ENCODE results near the gene PPM1L. TPM values are rescaled to one million over a fixed set of nuclear protein-coding genes. Genes with fewer than 3 reads are reported as not detected.

The PPM1L gene
- total RNA-seq, 1 experiment from 2014 or later = 5.0 TPM

GRCh38 chr3:160827516-160827915, 71.5 kb downstream of the PPM1L start:
- H2AFZ ChIP-seq = no peak overlapping the region
- TF ChIP-seq EZH2 (IDR thresholded peaks at IDR 0.05; ENCODE audit: low read depth) = no peak
- no peak for TF ChIP-seq CTCF (conservative IDR thresholded peaks at IDR 0.05)

DNA sequence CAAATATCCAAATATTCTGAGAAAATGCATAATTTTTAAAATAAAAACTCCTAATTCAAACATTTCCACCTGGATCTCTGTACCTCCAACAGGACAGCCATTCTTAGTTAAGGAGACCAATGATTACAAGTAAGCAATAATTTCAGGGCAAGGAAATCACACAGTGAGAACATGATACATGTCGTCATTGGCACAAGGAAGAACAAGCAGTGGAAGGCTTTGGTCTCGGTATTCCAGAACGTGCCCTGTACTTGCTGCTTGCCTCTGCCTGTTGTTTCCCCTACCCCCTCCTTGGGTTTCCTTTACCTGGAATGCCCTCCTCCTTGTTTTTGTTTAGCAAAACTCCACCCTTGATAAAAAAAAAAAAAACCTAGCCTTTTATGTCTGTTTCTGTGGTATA, 72.8 kb downstream of the PPM1L start:
- H3K4me3 ChIP-seq = no peak overlapping the region
- no peak overlapping the region for H3K27ac ChIP-seq
- H3F3A ChIP-seq (ENCODE audit: insufficient read depth, low read depth) = no peaks in the 10 kb centered on the region
- no peaks in the 10 kb centered on the region for H3K9me2 ChIP-seq (ENCODE audit: insufficient read depth)
- POLR2A ChIA-PET (ENCODE audit: unreplicated experiment) = no interaction called here
- no peaks in the 10 kb centered on the region for H4K20me1 ChIP-seq (ENCODE audit: insufficient read depth)
- H3K79me2 ChIP-seq (ENCODE audit: low read depth) = no peaks in the 10 kb centered on the region
- H3K36me3 ChIP-seq (ENCODE audit: low read depth) = no peaks in the 10 kb centered on the region
- no TSS peak for BruUV-seq (replicated peaks)
- no peak for DNase-seq
- H3K4me1 ChIP-seq (replicated peaks; ENCODE audit: insufficient read depth) = no peaks in the 10 kb centered on the region
- no peak overlapping the region for H2AFZ ChIP-seq
- no peak overlapping the region for H3K4me2 ChIP-seq
- no peaks in the 10 kb centered on the region for H3K9me3 ChIP-seq (ENCODE audit: insufficient read depth, low read depth)
- no peak for TF ChIP-seq EZH2 (IDR thresholded peaks at IDR 0.05; ENCODE audit: low read depth)
- TF ChIP-seq CTCF (conservative IDR thresholded peaks at IDR 0.05) = no peak
- no peaks in the 10 kb centered on the region for H3K27me3 ChIP-seq (ENCODE audit: insufficient read depth, low read depth)
- CTCF ChIA-PET = no interaction called here
- intact Hi-C loops (cut with micrococcal nuclease; ENCODE audit: unreplicated experiment) = no loop called here

More at GRCh38 chr3:160827516-160827915, 71.5 kb downstream of the PPM1L start:
- Histone ChIP-seq H3K9me2 (ENCODE audit: insufficient read depth) (no peaks in the 10 kb centered on the region), H3K27ac (no peak overlapping the region), H3K9me3 (ENCODE audit: insufficient read depth, low read depth) (no peaks in the 10 kb centered on the region), H3K36me3 (ENCODE audit: low read depth) (no peaks in the 10 kb centered on the region), H3K4me1 (replicated peaks; ENCODE audit: insufficient read depth) (no peaks in the 10 kb centered on the region), H3K79me2 (ENCODE audit: low read depth) (no peaks in the 10 kb centered on the region), H3F3A (ENCODE audit: insufficient read depth, low read depth) (no peaks in the 10 kb centered on the region), H3K4me3 (no peak overlapping the region), H3K27me3 (ENCODE audit: insufficient read depth, low read depth) (no peaks in the 10 kb centered on the region), H3K4me2 (no peak overlapping the region), H4K20me1 (ENCODE audit: insufficient read depth) (no peaks in the 10 kb centered on the region)
- CTCF ChIA-PET = no interaction called here
- intact Hi-C loops (cut with micrococcal nuclease; ENCODE audit: unreplicated experiment) = no loop called here
- no TSS peak for BruUV-seq (replicated peaks)
- POLR2A ChIA-PET (ENCODE audit: unreplicated experiment) = no interaction called here
- no peak for DNase-seq

DNA sequence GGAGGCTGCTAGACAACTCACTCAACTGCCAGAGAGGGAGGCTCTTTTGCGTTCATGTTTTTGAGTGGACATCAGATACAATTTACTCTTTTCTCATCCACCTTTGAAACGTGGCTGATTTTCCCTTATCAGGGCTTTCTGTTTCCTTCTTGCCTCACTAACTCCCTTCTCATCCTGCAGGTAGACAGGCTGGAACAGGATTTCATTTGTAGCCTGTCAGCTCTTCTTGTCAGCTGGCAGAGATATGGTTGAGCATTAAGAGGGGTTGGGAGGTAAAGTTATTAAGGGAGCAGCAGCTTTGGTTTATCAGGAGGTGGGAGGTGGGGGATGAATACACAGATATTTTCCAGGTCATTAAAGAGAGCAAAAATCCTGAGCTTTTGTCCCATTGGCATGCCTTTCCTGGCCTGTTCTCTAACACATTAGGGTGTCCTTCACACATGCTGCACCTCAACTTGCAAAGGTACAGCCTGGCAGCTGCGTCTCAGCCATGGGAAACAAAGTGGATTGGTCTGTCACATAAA, 73.5 kb downstream of the PPM1L start:
- no TSS peak for BruUV-seq (replicated peaks)
- TF ChIP-seq EZH2 (IDR thresholded peaks at IDR 0.05; ENCODE audit: low read depth) = no peak
- no peak for TF ChIP-seq CTCF (conservative IDR thresholded peaks at IDR 0.05)

More for the DNA sequence above, 73.5 kb downstream of the PPM1L start:
- Histone ChIP-seq H3K9me2 (ENCODE audit: insufficient read depth) (no peaks in the 10 kb centered on the region), H2AFZ (no peak overlapping the region), H3K4me3 (no peak overlapping the region), H3K36me3 (ENCODE audit: low read depth) (no peaks in the 10 kb centered on the region), H3K4me1 (replicated peaks; ENCODE audit: insufficient read depth) (no peaks in the 10 kb centered on the region), H3K79me2 (ENCODE audit: low read depth) (no peaks in the 10 kb centered on the region), H4K20me1 (ENCODE audit: insufficient read depth) (no peaks in the 10 kb centered on the region), H3K9me3 (ENCODE audit: insufficient read depth, low read depth) (no peaks in the 10 kb centered on the region), H3F3A (ENCODE audit: insufficient read depth, low read depth) (no peaks in the 10 kb centered on the region), H3K27ac (no peak overlapping the region), H3K4me2 (no peak overlapping the region), H3K27me3 (ENCODE audit: insufficient read depth, low read depth) (no peaks in the 10 kb centered on the region)
- DNase-seq = no peak
- CTCF ChIA-PET = no interaction called here
- POLR2A ChIA-PET (ENCODE audit: unreplicated experiment) = no interaction called here
- intact Hi-C loops (cut with micrococcal nuclease; ENCODE audit: unreplicated experiment) = no loop called here

Measured in PC-9 (cell line).